GM19035 (cell line): ENCODE results near the gene AKNA.
"Not testable (repeated sequence)": the region's sequence is repeated elsewhere in the genome, so short reads cannot be mapped to it uniquely, and the experiment has no call there.

Source experiments
- ATAC-seq: cut with Tn5 transposase; IDR thresholded peaks from one replicate; pipeline ENCODE4 v1.9.1; 2021; ENCODE audit not compliant: unreplicated experiment

AKNA gene

DNA sequence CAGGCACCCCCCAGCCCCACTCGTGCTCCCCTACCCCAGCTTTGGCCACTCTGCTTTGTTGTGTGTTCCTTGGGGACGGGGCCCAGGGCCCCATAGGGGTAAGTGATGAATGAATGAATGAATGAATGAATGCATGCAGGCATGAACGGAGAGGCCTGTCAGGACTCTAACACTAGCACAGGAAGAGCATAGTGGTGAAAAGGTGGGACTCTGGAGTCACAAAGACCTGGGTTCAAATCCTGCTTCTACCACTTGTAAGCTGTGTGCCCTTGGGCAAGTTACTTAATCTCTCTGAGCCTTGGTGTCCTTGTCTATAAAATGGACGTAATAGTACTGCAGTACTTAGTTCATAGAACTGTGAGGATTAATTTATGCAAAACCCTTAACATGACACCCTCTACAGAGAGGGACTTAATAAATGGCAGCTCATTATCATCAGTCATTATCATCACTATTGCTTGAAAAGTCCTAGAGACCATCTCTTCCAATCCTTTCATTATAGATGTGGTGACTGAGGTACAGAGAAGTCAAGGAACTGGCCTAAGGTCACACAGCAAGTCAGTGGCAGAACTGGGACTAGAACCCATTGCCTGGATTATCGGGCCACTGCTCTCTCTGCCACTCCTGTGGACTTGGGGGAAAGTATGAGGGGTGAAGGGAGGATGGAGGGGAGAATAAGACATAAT is 44.9 kb downstream of the AKNA start:
- no peak for ATAC-seq

DNA sequence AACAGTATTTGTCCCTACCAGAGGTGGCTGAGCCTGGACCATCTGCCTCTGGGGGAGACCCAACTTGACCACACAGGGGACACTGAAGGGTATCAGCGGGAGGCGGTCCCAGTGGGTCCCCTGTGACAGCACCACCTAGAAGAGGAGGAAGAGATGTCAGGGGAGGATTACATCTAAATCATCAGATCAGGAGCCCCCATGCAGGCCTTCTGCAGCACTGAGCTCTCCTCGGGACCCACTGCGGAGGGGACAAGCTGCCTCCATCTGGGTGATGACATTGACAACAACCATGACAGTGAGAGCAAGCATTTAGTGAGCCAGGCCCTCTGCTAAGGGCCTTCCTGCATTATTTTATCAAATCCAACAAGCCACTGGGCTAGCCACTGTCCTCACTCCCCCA is 45.8 kb downstream of the AKNA start:
- no peak for ATAC-seq

DNA sequence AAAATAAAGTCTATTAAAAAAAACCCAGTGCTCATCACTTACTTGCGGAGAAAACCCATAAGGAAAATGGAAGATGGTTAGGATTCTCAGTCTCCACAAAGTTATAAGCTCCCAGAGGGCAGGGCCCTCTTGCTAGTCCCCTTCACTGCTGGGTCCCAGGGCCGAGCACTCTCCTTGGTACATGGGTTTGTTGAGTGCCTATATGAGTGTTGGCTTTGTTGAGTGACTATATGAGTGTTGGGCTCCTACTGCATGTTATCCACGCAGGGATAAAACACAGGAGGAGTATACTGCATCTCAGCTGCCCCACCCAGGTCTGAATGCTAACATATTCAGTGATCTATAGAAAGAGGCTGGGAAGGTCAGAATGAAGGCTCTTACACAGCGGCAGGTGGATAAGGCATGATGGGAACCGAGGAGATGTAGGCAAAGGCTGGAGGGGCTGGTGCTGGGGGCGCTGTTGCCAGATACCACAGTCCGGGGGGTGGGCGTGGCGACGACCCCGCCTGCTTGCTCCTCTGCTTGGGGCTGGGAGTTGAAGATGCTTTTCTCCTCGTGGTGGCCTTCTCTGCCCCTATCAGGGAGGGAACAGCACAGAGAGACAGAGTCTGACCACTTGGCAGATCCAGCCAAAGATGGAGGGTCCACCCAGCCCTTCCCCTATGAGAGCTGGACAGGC is 46.5 kb downstream of the AKNA start:
- ATAC-seq = no peak

DNA sequence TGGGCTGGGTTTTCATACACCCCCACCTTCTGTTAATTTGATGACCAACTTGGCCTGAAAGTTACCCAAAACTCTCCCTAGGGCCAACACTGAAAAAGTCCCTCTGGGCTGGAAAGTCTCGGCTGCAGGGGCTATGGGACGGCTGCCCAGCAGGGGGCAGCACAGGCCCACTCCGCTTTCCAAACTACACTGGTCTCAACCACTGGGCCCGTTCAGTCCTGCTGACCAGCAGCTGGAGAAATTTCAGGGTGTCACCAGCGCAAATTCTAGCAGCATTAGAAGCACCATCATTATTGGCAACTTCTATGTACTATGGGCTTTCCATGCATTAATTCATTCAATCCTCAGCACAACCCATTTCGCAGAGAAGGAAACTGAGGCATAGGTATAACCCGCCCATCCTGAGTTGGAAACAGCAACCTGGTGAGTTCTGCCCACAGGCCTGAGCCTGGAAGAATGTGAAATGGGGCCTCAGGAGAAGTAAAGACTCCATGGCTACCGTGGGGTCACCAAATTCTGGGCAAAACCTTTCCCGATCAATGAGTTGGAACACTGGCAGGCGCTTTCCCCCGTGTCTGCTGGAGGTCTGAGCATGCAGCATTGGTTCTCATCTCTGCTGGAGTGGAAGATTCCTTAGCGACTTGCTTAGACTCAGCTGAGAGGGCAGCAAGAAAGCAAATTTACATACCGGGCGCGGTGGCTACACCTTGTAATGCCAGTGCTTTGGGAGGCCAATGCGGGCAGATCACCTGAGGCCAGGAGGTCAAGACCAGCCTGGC is 48.5 kb downstream of the AKNA start:
- ATAC-seq = peak; percentile 62

DNA sequence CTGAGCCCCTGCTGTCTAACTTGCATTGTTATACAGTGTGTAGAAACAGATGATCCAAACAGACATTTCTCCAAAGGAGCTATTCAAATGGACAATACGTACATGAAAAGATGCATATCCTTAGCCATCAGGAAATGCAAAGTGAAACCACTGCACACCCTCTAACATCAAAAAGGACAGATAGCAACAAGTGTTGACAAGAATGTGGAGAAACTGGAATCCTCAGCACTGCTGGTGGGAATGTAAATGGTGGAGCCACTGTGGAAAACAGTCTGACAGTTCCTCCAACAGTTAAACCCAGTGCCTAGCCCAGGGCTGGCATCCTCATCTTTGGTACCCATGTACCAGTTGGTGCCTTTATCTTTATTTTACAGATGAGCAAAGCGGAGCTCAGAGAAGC is 49.6 kb downstream of the AKNA start:
- ATAC-seq = no peak

DNA sequence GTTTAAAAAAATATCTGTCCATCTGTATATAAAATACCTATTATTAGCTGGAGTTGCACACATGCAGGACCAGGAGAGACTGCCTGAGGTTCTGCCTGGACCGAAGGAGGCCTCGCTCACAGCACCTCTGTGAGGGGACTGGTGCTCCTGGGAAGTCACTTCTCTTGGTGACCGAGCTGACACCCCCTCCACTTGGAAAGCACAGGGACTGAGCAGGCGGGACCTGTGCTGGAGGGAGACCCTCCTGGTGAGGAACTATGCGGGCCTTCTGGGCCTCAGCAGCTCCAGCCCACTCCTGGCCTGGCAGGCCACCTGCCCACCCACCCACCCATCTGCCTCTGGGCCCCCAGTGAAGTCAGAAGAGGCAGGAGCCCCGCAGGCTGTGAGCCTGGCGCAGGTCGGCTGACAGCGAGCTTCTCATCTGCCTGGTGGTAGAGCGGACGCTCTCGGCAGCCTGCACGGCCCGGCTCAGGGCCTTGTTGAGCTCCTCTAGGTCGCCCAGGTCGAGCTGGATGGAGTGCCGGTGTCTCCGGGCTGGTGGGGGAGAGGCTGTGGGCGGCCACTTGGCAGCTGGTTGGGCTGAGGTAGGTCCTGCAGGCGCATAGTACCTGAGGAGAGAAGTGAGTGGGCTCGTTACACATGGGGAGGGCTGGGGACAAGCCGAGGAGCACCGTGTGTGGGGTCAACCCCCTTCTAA is 50.9 kb downstream of the AKNA start:
- no peak for ATAC-seq

DNA sequence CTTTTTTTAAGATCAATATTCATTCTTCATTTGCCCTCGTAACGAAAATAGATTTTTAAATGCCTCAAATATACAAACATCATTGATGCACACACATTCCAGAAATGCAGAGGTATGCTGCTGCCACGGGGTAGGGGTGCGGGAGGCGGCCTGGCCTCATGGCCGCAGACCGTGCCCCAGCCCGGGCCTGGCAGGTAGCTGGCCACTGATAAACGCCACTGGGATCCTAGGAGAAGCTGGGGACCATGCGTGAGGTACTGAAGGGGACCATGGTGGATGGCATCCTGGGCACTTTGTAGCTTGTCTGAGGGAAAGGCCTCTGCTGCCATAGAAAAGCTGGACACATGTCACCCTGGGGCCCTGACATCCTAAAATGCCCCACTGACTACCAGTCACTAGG is 51.6 kb downstream of the AKNA start:
- no peak for ATAC-seq

DNA sequence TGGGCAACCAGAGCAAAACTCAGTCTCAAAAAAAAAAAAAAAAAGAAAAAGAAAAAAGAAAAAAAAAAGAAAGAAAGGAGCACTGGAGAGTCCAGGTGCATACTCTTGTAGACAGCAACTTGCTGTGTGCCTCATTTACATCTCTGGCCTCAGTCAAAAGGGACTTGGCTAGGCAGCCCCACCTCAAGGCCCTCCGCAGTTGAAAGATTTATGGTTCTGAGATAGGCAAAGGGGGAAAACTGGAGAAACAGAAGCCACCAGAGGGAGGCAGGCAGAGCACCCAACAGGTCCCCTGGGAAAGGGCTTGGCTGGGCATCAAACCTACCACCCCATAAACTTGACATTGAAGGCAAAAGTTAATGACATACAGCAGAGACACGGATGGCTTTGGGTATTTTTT is 52.0 kb downstream of the AKNA start:
- ATAC-seq = no peak

DNA sequence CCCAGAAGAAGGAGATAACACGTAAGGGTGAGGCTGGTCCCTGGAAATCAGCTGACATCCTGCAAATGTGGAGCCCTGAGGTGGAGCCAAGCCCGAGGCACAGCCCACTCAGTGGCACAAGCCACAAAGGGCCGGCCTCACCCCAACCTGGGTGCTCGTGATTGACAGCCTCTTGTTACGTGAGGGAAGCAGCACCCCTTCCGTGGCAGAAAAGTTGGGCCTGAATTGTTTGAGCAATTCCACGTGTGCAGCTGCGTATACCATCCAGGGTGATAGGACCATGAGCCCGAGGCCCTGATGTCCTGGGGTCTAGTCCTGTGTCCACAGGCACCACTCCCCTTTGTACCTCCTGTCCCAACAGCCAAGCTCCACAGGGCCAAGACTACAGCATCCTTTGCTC is 53.3 kb downstream of the AKNA start:
- no peak for ATAC-seq

DNA sequence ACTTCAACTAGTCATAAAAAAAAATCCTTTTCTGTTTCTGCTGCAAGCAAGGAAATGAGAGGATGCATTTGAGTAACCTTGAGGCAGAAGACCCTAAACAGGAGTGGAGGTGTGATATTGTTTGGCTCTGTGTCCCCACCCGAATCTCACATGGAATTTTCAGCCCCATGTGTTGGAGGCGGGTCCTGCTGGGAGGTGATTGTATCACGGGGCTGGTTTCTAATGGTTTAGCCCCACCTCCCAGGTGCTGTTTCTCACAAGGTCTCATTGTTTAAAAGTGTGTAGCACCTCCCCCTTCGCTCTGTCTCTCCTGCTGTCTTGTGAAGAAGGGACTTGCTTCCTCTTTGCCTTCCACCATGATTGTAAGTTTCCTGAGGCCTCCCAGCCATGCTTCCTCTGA is 54.1 kb downstream of the AKNA start:
- ATAC-seq = not testable (repeated sequence)

DNA sequence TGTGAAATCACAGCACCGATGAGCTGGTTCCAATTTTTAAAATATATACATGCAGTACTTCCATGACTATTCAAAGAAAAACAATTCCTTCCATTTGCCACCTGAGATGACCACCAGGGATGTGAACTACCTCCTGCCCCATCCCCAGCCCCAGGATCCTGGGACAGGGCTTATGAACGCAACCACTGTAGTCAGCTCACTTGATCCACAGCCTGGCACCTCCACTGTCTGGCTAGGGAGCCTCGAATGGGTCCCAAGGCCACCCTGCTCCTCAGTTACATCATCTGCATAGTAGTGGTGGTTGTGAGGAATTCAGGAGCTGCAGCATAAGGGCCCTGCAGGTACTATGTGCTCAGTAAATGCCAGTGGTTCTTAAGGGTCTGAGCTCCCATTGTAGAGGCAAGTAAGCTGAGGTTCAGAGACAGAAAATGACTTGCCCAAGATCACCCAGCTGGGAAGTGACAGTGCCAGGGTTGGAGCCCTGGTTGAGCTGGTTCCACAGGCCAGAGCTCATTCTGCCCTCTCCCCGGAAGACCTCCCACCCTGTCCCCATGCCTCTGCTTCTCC is 55.2 kb downstream of the AKNA start:
- not testable (repeated sequence) for ATAC-seq

DNA sequence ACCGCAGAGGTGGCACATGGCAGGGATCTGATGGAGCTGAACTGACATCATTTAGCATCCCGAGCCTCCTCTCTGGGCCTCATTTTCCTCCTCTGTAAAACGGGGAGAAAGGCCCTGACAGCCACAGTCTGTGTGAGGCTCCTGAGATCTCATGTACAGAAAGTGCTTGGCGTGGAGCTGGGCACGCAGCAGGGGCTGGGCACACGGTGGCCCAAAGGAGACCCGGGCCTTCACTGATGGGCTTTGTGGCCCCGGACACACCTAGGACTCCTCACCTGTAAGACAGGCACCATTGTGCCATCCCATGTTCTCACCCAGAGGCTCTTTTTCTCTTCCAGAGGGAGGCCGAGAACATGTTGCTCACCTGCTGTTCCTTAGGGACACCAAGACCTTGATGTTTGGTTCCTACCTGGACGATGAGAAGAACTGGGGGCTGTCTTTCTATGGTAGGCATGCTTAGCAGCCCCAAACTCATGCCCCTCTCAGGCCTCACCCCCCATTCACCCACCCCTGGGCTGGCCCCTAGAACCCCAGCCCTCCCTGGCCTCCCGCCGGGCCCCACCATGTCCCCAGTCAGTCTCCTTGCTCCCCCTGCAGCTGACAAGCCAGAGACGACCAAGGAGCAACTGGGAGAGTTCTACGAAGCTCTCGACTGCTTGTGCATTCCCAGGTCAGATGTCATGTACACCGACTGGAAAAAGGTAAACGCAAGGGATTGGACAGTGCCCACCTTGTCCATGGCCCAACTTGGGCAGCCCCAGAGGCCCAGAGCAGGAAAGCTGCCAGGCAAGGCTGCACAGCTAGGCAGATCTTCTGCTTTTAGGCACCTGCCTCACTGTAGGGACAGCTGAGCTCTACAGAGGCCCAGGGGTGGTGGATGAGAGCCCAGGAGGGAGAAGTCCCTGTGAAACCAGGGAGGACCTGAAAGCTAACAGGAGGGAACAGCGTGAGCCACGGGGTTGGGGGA is 56.3 kb downstream of the AKNA start:
- not testable (repeated sequence) for ATAC-seq

DNA sequence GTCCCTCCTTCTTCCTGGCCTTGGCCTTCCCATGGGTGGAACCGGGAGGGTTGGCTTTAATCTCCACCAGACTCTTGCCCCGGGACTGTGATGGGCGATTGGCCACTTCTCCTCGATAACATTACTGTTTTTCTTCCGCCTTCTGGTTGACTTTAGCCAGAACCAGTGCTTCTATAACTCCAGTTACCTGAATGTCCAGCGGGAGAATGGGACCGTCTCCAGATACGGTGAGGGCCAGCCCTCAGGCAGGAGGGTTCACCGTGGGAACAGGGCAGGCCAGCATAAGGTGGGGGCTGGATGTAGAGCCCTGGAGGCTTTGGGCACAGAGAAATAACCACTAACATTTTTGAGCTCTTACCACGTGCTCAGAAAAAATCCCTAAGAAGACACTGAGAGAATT is 57.1 kb downstream of the AKNA start:
- ATAC-seq = no peak

DNA sequence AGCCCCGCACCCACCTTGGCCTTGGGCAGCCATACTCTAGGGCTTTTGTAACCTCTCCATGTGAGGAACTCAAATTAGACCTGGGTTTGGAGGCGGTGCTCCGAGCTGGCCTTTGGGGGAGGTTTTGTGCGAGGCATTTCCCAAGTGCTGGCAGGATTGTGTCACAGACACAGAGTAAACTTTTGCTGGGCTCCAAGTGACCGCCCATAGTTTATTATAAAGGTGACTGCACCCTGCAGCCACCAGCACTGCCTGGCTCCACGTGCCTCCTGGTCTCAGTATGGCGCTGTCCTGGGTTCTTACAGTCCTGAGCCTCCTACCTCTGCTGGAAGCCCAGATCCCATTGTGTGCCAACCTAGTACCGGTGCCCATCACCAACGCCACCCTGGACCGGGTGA is 58.2 kb downstream of the AKNA start, which contains the start of gene ORM2:
Gene ORM2 (plus strand): TSS at position 245 of the 398 bp plus-strand sequence. CDS start 36 bp downstream, at position 281.
- ATAC-seq = not testable (repeated sequence)

DNA sequence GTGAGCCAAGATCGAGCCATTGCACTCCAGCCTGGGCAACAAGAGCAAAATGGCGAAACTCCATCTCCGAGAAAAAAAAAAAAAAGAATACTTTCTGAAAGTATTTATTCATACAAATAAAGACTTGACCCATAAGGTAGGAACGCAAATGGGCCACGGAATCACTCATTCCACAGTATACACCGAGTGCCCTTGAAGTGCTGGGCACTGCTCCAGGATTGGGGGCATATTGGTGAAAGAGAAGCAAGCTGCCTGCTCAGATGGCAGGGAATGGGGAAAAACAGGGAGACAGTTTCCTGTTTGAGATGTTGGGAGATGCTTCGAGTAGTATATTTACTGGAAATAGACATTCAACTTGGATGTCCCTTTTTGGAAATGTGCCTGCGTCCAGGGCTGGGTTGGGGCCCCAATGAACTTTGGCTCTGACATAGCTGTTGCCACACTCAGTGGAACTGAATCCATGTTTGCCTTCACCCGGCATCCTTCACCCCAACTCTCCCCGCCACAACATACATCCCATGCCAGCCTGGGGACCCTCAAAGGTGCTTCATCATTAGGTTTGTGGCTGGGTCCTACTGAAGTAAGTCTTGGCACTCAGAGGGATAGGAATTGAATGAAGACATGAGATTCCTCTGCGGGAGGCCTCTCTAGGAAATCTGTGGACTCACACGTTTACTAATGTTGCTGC is 58.7 kb downstream of the AKNA start:
- not testable (repeated sequence) for ATAC-seq

DNA sequence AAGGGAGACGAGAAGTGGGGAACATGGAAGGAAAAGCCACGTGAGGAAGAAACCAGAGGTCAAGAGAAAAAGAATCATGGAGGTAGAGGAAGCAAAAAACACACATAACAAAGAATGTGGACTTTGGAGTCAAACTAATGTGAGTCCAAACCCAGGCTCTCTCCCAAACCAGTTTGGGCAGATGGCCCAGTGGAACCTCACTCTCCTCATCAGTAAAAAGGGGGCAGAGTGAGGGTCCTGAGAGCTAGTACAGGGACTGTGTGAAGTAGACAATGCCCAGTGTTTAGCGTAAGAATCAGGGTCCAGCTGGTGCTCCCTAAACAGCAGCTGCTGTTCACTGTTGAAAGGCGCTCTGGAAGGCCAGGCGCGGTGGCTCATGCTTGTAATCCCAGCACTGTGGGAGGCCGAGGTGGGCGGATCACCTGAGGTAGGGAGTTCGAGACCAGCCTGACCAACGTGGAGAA is 59.4 kb downstream of the AKNA start:
- ATAC-seq = not testable (repeated sequence)

DNA sequence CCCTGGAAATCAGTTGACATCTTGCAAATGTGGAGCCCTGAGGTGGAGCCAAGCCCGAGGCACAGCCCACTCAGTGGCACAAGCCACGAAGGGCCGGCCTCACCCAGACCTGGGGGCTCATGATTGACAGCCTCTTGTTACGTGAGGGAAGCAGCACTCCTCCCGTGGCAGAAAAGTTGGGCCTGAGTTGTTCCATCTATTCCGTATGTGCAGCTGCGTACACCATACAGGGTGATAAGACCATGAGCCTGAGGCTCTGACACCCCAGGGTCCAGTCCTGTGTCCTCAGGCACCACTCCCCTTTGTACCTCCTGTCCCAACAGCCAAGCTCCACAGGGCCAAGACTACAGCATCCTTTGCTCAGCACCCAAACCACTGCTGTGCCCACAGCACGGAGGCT is 60.0 kb downstream of the AKNA start:
- no peak for ATAC-seq

DNA sequence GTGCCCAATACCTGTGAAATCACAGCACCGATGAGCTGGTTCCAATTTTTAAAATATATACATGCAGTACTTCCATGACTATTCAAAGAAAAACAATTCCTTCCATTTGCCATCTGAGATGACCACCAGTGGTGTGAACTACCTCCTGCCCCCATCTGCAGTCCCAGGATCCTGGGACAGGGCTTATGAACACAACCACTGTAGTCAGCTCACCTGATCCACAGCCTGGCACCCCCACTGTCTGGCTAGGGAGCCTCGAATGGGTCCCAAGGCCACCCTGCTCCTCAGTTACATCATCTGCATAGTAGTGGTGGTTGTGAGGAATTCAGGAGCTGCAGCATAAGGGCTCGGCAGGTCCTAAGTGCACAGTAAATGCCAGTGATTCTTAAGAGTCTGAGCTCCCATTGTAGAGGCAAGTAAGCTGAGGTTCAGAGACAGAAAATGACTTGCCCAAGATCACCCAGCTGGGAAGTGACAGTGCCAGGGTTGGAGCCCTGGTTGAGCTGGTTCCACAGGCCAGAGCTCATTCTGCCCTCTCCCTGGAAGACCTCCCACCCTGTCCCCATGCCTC is 62.0 kb downstream of the AKNA start:
- not testable (repeated sequence) for ATAC-seq

DNA sequence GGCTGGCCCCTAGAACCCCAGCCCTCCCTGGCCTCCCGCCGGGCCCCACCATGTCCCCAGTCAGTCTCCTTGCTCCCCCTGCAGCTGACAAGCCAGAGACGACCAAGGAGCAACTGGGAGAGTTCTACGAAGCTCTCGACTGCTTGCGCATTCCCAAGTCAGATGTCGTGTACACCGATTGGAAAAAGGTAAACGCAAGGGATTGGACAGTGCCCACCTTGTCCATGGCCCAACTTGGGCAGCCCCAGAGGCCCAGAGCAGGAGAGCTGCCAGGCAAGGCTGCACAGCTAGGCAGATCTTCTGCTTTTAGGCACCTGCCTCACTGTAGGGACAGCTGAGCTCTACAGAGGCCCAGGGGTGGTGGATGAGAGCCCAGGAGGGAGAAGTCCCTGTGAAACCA is 62.8 kb downstream of the AKNA start:
- ATAC-seq = not testable (repeated sequence)
